HepG2 (cell line): ENCODE data around the gene HTRA3. TPM values are rescaled to one million over a fixed set of nuclear protein-coding genes. Genes with fewer than 3 reads are reported as not detected.

Source experiments
- FOXA3 ChIP-seq: IDR thresholded peaks from 2 replicates; pipeline ENCODE4 v1.6.1; 2016; ENCODE audit warnings: missing genetic modification reagents, missing compliant biosample characterization
- GABPA ChIP-seq, 2 experiments: IDR thresholded peaks; 2 replicates each; pipeline ENCODE4 v1.6.1; 2011 to 2016; ENCODE audit warnings: low read depth in 2 of 2, low read length in 1 of 2, missing biosample characterization in 1 of 2, missing genetic modification characterization in 1 of 2
- KDM5A ChIP-seq: fragments of 200-600 bp; sonication (generic); IDR thresholded peaks from 2 replicates; pipeline ENCODE4 v1.7.0; 2018; ENCODE audit warnings: antibody characterized with exemption, mild to moderate bottlenecking, low read length, borderline replicate concordance
- POLR2AphosphoS5 ChIP-seq: IDR thresholded peaks from 2 replicates; pipeline ENCODE4 v1.6.1; 2012; ENCODE audit warnings: low read depth, low read length
- SRSF4 ChIP-seq: fragments of 200-400 bp; formaldehyde crosslinking; IDR thresholded peaks from one replicate; pipeline ENCODE4 v1.6.1; 2018; ENCODE audit warnings: mild to moderate bottlenecking, low read depth, low read length, moderate library complexity; ENCODE audit not compliant: poor library complexity, severe bottlenecking
- TCF7 ChIP-seq: sonication (generic); IDR thresholded peaks from 2 replicates; pipeline ENCODE4 v1.6.1; 2016; ENCODE audit warnings: antibody characterized with exemption, low read depth
- ZBTB21 ChIP-seq: sonication (generic); formaldehyde crosslinking; IDR thresholded peaks from 2 replicates; pipeline ENCODE4 v1.4.0; 2020; ENCODE audit warnings: missing genetic modification reagents
- polyA plus RNA-seq, 8 experiments: library from polyadenylated mRNA; depleted of rRNA in 3 of 8; stranded (reverse) in 7 of 8; unstranded in 1 of 8; fragments of >200 nt; fragmentation: Illumina TruSeq in 4 of 8; extraction: Trizol in 4 of 8; gene quantifications; 2 replicates each; pipeline versions ENCODE4 v1.2.1 to v1.2.3, GENCODE V29; 2011 to 2016; ENCODE audit warnings: low read depth in 4 of 8, missing spikeins in 1 of 8, mixed read lengths in 1 of 8; ENCODE audit not compliant: insufficient read depth in 1 of 8
- total RNA-seq, 5 experiments: library from RNA; depleted of rRNA; stranded (reverse); fragments of >200 nt; fragmentation: Illumina TruSeq; extraction: Trizol; gene quantifications; 2 replicates each; pipeline ENCODE4 v1.2.3, GENCODE V29; 2016; ENCODE audit warnings: low read depth in 1 of 5
- TF ChIP-seq, protein P1 (sequence below): sonication (generic); formaldehyde crosslinking; IDR thresholded peaks from 2 replicates; pipeline ENCODE4 v1.4.0; 2020; ENCODE audit warnings: mild to moderate bottlenecking, missing genetic modification reagents
- TF ChIP-seq, protein P2 (sequence below): sonication (generic); formaldehyde crosslinking; IDR thresholded peaks from 2 replicates; pipeline ENCODE4 v1.4.0; 2020; ENCODE audit warnings: mild to moderate bottlenecking, missing genetic modification reagents
- TF ChIP-seq, protein P3 (sequence below): fragments of 450-650 bp; IDR thresholded peaks from 2 replicates; pipeline ENCODE4 v1.6.1; 2017; ENCODE audit warnings: mild to moderate bottlenecking
- TF ChIP-seq, protein P4 (sequence below): sonication (generic); formaldehyde crosslinking; conservative IDR thresholded peaks from 2 replicates; pipeline ENCODE4 v1.4.0; 2020; ENCODE audit warnings: mild to moderate bottlenecking, missing genetic modification reagents, moderate library complexity
- TF ChIP-seq, protein P5 (sequence below): sonication (generic); formaldehyde crosslinking; conservative IDR thresholded peaks from 2 replicates; pipeline ENCODE4 v1.8.1; 2023; ENCODE audit warnings: missing genetic modification reagents

Gene HTRA3
- total and polyA plus RNA-seq, 2 of the 13 experiments (the other 11 are each of a cell fraction or from before 2014, with no cell fraction given), result 0.17 TPM; not detected in 1

DNA sequence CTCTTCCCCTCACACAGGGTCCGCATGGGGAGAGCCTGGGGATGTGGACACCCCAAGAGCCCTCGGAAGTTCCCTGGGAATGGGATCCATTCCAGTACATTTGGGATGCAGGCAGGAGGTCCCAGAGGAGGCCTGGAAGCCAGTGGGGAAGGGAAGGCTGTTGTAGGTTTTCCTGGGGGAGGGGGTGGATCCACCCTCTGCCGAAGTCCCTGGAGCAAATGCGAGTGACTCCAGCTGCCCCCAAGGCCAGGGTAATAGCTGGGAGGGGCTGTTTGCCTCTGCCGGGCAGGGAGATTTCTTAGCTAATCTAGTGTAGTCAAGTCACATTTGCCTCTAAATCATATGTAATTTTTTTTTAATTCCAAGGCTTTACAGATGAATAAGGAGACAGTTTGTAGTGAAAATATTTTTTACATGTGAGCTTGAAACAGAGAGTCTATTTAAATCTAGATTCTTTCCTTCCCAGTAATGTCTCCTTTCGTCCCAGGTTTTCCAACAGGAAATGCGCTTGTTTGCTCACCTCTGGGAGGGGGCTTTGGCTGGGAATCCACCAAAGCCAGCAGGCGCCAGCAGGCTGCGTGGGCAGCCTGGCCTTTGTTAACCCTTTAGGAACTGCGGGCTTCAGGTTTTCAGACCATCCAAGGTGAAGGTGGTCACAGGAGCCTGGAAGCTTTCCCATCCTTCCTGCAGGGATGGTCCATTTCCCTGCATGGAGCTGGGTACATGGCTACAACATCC lies 43.7 kb upstream of the HTRA3 start (continued):
- TF ChIP-seq, protein P1, sequence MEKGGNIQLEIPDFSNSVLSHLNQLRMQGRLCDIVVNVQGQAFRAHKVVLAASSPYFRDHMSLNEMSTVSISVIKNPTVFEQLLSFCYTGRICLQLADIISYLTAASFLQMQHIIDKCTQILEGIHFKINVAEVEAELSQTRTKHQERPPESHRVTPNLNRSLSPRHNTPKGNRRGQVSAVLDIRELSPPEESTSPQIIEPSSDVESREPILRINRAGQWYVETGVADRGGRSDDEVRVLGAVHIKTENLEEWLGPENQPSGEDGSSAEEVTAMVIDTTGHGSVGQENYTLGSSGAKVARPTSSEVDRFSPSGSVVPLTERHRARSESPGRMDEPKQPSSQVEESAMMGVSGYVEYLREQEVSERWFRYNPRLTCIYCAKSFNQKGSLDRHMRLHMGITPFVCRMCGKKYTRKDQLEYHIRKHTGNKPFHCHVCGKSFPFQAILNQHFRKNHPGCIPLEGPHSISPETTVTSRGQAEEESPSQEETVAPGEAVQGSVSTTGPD (CRISPR knock-in tag), result peak; percentile 83
- no peak for TF ChIP-seq SRSF4
- TF ChIP-seq, protein P2, sequence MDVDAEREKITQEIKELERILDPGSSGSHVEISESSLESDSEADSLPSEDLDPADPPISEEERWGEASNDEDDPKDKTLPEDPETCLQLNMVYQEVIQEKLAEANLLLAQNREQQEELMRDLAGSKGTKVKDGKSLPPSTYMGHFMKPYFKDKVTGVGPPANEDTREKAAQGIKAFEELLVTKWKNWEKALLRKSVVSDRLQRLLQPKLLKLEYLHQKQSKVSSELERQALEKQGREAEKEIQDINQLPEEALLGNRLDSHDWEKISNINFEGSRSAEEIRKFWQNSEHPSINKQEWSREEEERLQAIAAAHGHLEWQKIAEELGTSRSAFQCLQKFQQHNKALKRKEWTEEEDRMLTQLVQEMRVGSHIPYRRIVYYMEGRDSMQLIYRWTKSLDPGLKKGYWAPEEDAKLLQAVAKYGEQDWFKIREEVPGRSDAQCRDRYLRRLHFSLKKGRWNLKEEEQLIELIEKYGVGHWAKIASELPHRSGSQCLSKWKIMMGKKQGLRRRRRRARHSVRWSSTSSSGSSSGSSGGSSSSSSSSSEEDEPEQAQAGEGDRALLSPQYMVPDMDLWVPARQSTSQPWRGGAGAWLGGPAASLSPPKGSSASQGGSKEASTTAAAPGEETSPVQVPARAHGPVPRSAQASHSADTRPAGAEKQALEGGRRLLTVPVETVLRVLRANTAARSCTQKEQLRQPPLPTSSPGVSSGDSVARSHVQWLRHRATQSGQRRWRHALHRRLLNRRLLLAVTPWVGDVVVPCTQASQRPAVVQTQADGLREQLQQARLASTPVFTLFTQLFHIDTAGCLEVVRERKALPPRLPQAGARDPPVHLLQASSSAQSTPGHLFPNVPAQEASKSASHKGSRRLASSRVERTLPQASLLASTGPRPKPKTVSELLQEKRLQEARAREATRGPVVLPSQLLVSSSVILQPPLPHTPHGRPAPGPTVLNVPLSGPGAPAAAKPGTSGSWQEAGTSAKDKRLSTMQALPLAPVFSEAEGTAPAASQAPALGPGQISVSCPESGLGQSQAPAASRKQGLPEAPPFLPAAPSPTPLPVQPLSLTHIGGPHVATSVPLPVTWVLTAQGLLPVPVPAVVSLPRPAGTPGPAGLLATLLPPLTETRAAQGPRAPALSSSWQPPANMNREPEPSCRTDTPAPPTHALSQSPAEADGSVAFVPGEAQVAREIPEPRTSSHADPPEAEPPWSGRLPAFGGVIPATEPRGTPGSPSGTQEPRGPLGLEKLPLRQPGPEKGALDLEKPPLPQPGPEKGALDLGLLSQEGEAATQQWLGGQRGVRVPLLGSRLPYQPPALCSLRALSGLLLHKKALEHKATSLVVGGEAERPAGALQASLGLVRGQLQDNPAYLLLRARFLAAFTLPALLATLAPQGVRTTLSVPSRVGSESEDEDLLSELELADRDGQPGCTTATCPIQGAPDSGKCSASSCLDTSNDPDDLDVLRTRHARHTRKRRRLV (CRISPR knock-in tag), result 0 out of 2 replicates have a peak, but pooled peaks have one; percentile 26
- TF ChIP-seq POLR2AphosphoS5, result no peak
- TF ChIP-seq, protein P3, sequence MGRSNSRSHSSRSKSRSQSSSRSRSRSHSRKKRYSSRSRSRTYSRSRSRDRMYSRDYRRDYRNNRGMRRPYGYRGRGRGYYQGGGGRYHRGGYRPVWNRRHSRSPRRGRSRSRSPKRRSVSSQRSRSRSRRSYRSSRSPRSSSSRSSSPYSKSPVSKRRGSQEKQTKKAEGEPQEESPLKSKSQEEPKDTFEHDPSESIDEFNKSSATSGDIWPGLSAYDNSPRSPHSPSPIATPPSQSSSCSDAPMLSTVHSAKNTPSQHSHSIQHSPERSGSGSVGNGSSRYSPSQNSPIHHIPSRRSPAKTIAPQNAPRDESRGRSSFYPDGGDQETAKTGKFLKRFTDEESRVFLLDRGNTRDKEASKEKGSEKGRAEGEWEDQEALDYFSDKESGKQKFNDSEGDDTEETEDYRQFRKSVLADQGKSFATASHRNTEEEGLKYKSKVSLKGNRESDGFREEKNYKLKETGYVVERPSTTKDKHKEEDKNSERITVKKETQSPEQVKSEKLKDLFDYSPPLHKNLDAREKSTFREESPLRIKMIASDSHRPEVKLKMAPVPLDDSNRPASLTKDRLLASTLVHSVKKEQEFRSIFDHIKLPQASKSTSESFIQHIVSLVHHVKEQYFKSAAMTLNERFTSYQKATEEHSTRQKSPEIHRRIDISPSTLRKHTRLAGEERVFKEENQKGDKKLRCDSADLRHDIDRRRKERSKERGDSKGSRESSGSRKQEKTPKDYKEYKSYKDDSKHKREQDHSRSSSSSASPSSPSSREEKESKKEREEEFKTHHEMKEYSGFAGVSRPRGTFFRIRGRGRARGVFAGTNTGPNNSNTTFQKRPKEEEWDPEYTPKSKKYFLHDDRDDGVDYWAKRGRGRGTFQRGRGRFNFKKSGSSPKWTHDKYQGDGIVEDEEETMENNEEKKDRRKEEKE, result no peak
- TF ChIP-seq FOXA3, result peak; percentile 60
- TF ChIP-seq, protein P4, sequence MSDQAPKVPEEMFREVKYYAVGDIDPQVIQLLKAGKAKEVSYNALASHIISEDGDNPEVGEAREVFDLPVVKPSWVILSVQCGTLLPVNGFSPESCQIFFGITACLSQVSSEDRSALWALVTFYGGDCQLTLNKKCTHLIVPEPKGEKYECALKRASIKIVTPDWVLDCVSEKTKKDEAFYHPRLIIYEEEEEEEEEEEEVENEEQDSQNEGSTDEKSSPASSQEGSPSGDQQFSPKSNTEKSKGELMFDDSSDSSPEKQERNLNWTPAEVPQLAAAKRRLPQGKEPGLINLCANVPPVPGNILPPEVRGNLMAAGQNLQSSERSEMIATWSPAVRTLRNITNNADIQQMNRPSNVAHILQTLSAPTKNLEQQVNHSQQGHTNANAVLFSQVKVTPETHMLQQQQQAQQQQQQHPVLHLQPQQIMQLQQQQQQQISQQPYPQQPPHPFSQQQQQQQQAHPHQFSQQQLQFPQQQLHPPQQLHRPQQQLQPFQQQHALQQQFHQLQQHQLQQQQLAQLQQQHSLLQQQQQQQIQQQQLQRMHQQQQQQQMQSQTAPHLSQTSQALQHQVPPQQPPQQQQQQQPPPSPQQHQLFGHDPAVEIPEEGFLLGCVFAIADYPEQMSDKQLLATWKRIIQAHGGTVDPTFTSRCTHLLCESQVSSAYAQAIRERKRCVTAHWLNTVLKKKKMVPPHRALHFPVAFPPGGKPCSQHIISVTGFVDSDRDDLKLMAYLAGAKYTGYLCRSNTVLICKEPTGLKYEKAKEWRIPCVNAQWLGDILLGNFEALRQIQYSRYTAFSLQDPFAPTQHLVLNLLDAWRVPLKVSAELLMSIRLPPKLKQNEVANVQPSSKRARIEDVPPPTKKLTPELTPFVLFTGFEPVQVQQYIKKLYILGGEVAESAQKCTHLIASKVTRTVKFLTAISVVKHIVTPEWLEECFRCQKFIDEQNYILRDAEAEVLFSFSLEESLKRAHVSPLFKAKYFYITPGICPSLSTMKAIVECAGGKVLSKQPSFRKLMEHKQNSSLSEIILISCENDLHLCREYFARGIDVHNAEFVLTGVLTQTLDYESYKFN (CRISPR knock-in tag), result peak; percentile 90
- TF ChIP-seq KDM5A, result peak; percentile 18; the same call in 1 of the 2 replicates
- TF ChIP-seq TCF7, result peak; percentile 19; the same call in 1 of the 2 replicates
- TF ChIP-seq ZBTB21 (CRISPR knock-in tag), result no peak
- no peak for TF ChIP-seq GABPA (IDR thresholded peaks at IDR 0.05; ENCODE audit: low read depth, low read length)
- peak; percentile 42; the same call in 1 of the 2 replicates for TF ChIP-seq GABPA (CRISPR knock-in tag; IDR thresholded peaks at IDR 0.05; ENCODE audit: low read depth)
- TF ChIP-seq, protein P5, sequence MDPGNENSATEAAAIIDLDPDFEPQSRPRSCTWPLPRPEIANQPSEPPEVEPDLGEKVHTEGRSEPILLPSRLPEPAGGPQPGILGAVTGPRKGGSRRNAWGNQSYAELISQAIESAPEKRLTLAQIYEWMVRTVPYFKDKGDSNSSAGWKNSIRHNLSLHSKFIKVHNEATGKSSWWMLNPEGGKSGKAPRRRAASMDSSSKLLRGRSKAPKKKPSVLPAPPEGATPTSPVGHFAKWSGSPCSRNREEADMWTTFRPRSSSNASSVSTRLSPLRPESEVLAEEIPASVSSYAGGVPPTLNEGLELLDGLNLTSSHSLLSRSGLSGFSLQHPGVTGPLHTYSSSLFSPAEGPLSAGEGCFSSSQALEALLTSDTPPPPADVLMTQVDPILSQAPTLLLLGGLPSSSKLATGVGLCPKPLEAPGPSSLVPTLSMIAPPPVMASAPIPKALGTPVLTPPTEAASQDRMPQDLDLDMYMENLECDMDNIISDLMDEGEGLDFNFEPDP (CRISPR knock-in tag), result no peak
